HFFc6 (cell line): Measurements from ENCODE around the gene RPS6KL1. TPM values are rescaled to one million over a fixed set of nuclear protein-coding genes. Genes with fewer than 3 reads are reported as not detected.
"Not testable (repeated sequence)": the region's sequence is repeated elsewhere in the genome, so short reads cannot be mapped to it uniquely, and the experiment has no call there.

Experiments used
- DNase-seq: peaks from one replicate; pipeline ENCODE4 v3.0.0-alpha.2; 2018
- H3K27ac Mint-ChIP-seq: 2 replicates; pipeline ENCODE4 v1.8.0; 2020; ENCODE audit warnings: mild to moderate bottlenecking, mixed read lengths
- H3K27me3 Mint-ChIP-seq: 2 replicates; pipeline ENCODE4 v1.8.0; 2021; ENCODE audit warnings: mild to moderate bottlenecking, moderate library complexity, mixed read lengths; ENCODE audit not compliant: insufficient read depth
- H3K36me3 Mint-ChIP-seq: 2 replicates; pipeline ENCODE4 v1.8.0; 2021; ENCODE audit warnings: low read depth, mixed read lengths
- H3K4me1 Mint-ChIP-seq: 2 replicates; pipeline ENCODE4 v1.8.0; 2020; ENCODE audit warnings: low read depth, mixed read lengths
- H3K4me3 Mint-ChIP-seq: 2 replicates; pipeline ENCODE4 v1.8.0; 2020; ENCODE audit warnings: mild to moderate bottlenecking, moderate library complexity, mixed read lengths
- H3K9me3 Mint-ChIP-seq: 2 replicates; pipeline ENCODE4 v1.8.0; 2020; ENCODE audit warnings: mild to moderate bottlenecking, mixed read lengths
- CTCF ChIP-seq: fragments of 200-600 bp; sonication (generic); IDR thresholded peaks from 2 replicates; pipeline ENCODE4 v1.5.0; 2021; ENCODE audit warnings: antibody characterized with exemption, mild to moderate bottlenecking
- total RNA-seq, 6 experiments: library from RNA; stranded (reverse); fragmentation: NEBNext Ultra II Directional; extraction: Animal tissue kit (Norgen Biotek cat#: 25700); gene quantifications; 2 replicates in 1 of 6; 3 replicates in 5 of 6; pipeline ENCODE4 v1.2.3, GENCODE V29; 2021

RPS6KL1 gene
- total RNA-seq, 6 experiments from 2014 or later = 0.78 to 1.1 (median 1.0) TPM

DNA sequence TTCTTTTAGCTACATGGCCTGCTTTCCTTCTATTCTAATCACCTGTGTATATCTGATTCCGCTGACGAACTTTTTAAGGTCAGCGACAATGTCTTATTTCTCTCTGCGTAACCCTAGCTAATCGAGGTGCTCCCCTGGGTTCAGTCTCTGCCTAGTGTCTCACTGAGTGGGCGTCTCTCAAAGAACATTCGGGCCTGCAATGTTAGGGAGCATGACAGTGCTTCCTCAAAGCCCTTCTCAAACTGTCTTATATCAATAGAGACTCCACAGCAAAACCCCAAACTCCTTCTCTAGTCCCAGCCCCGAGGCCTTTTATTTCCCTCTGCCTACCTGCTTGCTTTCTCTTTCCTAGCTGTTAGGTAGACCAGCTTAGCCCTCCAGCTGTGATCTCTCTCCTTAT, 13.7 kb upstream of the RPS6KL1 start:
- Mint-ChIP-seq H3K27ac (no peak overlapping the region), H3K27me3 (peaks cover 6% of the 10 kb centered on the region), H3K4me1 (peaks cover 36% of the 10 kb centered on the region), H3K9me3 (no peaks in the 10 kb centered on the region), H3K4me3 (no peak overlapping the region), H3K36me3 (no peaks in the 10 kb centered on the region)
- no peak for TF ChIP-seq CTCF
- no peak for DNase-seq

GRCh38 chr14:74936151-74936550, 13.1 kb upstream of the RPS6KL1 start:
- H3K4me1 Mint-ChIP-seq = peaks cover 31% of the 10 kb centered on the region
- TF ChIP-seq CTCF = no peak
- no peaks in the 10 kb centered on the region for H3K36me3 Mint-ChIP-seq
- no peak for DNase-seq
- peaks cover 6% of the 10 kb centered on the region for H3K27me3 Mint-ChIP-seq
- no peaks in the 10 kb centered on the region for H3K9me3 Mint-ChIP-seq
- no peak overlapping the region for H3K4me3 Mint-ChIP-seq
- H3K27ac Mint-ChIP-seq = no peak overlapping the region

GRCh38 chr14:74935360-74935680, 12.3 kb upstream of the RPS6KL1 start:
- no peak for DNase-seq
- H3K4me3 Mint-ChIP-seq = no peak overlapping the region
- H3K27ac Mint-ChIP-seq = no peak overlapping the region
- peaks cover 22% of the 10 kb centered on the region for H3K4me1 Mint-ChIP-seq
- no peak for TF ChIP-seq CTCF
- no peaks in the 10 kb centered on the region for H3K9me3 Mint-ChIP-seq
- H3K27me3 Mint-ChIP-seq = peaks cover 6% of the 10 kb centered on the region
- no peaks in the 10 kb centered on the region for H3K36me3 Mint-ChIP-seq

DNA sequence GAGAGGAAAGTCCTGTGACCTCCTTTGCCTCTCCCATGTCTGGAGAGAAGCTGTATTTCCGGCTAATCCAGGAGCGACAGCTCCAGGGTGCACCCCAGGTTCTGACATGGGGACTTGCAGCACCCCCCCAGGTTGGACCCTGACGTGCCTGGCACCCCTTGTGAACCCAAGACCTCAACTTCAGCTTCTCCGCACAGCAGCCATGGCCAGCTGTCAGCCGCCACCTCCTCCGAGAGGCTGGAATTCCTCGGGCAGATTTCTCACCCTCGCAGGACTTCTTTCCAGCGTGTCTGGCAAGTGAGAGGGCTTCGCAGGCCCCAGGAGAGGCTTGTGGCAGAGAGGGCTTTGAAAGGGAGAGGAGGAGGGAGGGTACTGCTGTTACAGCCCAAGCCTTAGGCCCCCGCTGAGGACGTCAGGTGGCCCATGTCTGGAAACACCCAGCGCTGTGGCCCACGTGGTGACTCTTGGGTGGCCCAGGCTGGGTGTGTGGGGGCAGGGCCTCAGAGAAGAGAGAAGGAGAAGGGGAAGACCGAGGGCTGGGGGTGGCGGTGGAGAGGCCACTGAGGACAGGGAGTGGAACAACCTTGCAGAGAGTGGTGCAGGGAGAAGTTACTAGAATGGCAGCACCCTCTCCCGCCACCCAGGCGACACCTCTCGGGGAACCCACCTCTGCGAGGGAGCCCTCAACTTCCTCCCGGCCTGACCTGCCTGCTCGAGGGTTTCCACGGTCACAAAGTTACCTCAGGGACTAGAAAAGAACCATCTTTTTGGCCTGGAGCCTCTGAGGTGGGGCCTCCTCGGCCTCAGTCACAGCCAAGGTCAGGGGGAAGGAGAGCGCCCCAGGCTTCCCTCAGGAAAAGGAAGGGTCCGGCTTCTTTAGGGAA, 11.7 kb upstream of the RPS6KL1 start:
- Mint-ChIP-seq H3K4me3 (no peak overlapping the region), H3K36me3 (no peaks in the 10 kb centered on the region), H3K4me1 (peaks cover 16% of the 10 kb centered on the region), H3K27me3 (peaks cover 6% of the 10 kb centered on the region), H3K9me3 (no peaks in the 10 kb centered on the region), H3K27ac (no peak overlapping the region)
- no peak for TF ChIP-seq CTCF
- DNase-seq = no peak

DNA sequence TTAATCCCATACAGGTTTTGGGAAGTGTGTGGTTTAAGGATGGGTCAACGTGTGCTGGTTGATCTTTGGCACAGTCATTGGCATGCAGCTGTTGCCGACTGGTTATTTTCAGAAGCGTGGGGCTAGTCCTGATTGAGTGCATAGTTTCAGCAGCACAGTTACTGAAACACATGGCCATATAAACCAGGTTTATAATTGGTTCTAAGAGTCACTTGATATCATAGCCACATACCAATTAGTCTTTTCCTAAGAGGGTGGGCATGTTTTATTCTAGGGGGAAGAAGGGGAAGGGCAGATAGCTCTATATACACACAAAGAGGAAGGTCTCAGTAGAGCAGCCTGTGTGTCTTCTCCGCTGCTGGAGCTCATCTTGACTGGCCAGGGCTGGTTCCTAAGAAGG, 11.0 kb upstream of the RPS6KL1 start:
- peaks cover 9% of the 10 kb centered on the region for H3K4me1 Mint-ChIP-seq
- no peak overlapping the region for H3K4me3 Mint-ChIP-seq
- no peaks in the 10 kb centered on the region for H3K36me3 Mint-ChIP-seq
- H3K27me3 Mint-ChIP-seq = peaks cover 6% of the 10 kb centered on the region
- H3K9me3 Mint-ChIP-seq = no peaks in the 10 kb centered on the region
- H3K27ac Mint-ChIP-seq = no peak overlapping the region
- DNase-seq = no peak
- TF ChIP-seq CTCF = no peak

GRCh38 chr14:74932936-74933335, 9.9 kb upstream of the RPS6KL1 start:
- DNase-seq, H3K27me3 Mint-ChIP-seq, H3K9me3 Mint-ChIP-seq, H3K36me3 Mint-ChIP-seq, H3K27ac Mint-ChIP-seq, H3K4me1 Mint-ChIP-seq, H3K4me3 Mint-ChIP-seq: not testable (repeated sequence)
